Stomach (tissue), 9 donors: ENCODE data around the gene KDM2A. TPM values are rescaled to one million over a fixed set of nuclear protein-coding genes. Genes with fewer than 3 reads are reported as not detected.

Experiments
- DNase-seq, 2 donors: peaks; one replicate each; pipeline versions ENCODE4 v3.0.0 to v3.0.0-alpha.2; 2013 to 2019
- H3K27ac ChIP-seq, 5 donors: fragments of 200-600 bp in 4 of 5; sonication (generic) in 4 of 5; one replicate each; pipeline ENCODE4 v1.5.1; 2013 to 2019; ENCODE audit warnings: mild to moderate bottlenecking in 1 of 5, moderate library complexity in 1 of 5
- H3K27me3 ChIP-seq, 3 donors: fragments of 200-600 bp; sonication (generic); one replicate each; pipeline ENCODE4 v1.5.1; 2017 to 2019; ENCODE audit warnings: mixed run types in 1 of 3
- H3K36me3 ChIP-seq, 4 donors: fragments of 200-600 bp; sonication (generic); 1 replicate in 3 of 4; 2 replicates in 1 of 4; pipeline ENCODE4 v1.5.1; 2016 to 2019
- H3K4me1 ChIP-seq, 4 donors: fragments of 200-600 bp; sonication (generic); one replicate each; pipeline ENCODE4 v1.5.1; 2016 to 2019
- H3K4me3 ChIP-seq, 4 donors: fragments of 200-600 bp; sonication (generic) in 3 of 4; one replicate each; pipeline ENCODE4 v1.5.1; 2016 to 2019; ENCODE audit warnings: mild to moderate bottlenecking in 1 of 4
- H3K9me3 ChIP-seq, 4 donors: fragments of 200-600 bp; sonication (generic); one replicate each; pipeline ENCODE4 v1.5.1; 2016 to 2019
- EP300 ChIP-seq: sonication (generic); formaldehyde crosslinking; IDR thresholded peaks from one replicate; pipeline ENCODE4 v1.6.1; 2017; ENCODE audit warnings: antibody characterized with exemption
- POLR2A ChIP-seq, 4 donors: fragments of 450-650 bp; IDR thresholded peaks; one replicate each; pipeline ENCODE4 v1.6.1; 2016; ENCODE audit warnings: antibody characterized with exemption in 4 of 4, control low read depth in 2 of 4, mild to moderate bottlenecking in 1 of 4, moderate library complexity in 1 of 4
- POLR2AphosphoS5 ChIP-seq, 3 donors: sonication (generic); formaldehyde crosslinking; IDR thresholded peaks; one replicate each; pipeline ENCODE4 v1.6.1; 2016; ENCODE audit warnings: antibody characterized with exemption in 3 of 3
- WGBS, 5 donors: extraction: QIAGEN DNeasy Blood & Tissue Kit in 3 of 5; methylation state at CpG; one replicate each; pipeline versions ENCODE4 v1.1.5 to v1.1.7; 2013 to 2018; 5-methylcytosine and 5-hydroxymethylcytosine counted together
- intact Hi-C: fragments of 100-400 bp; cut with DNase I; formaldehyde crosslinking; loops from one replicate; pipeline ENCODE4 v1.15.1; 2023; ENCODE audit warnings: low total_unique reads
- polyA plus RNA-seq, 3 donors: library from polyadenylated mRNA; stranded (reverse); fragments of 200-250 nt; gene quantifications; one replicate each; pipeline ENCODE4 v1.2.3, GENCODE V29; 2013
- total RNA-seq, 5 donors: library from RNA; depleted of rRNA; stranded (reverse); fragments of >200 nt; gene quantifications; one replicate each; pipeline versions ENCODE4 v1.1.0 to v1.2.3, GENCODE V29; 2014 to 2016
- TF ChIP-seq, protein P1 (sequence below), 7 experiments: fragments of 450-650 bp in 4 of 7; fragments of 200-600 bp in 3 of 7; sonication (generic) in 3 of 7; IDR thresholded peaks; one replicate each; pipeline ENCODE4 v1.5.1; 2016 to 2019; ENCODE audit warnings: antibody characterized with exemption in 7 of 7, control low read depth in 2 of 7, mild to moderate bottlenecking in 1 of 7
- donor health status: healthy with polysubstance abuse.
- donor health status: Bipolar disorder and iron deficiency.
- donor health status: healthy.

Gene KDM2A
- total and polyA plus RNA-seq, 8 donors, result 15.4 to 125 (median 70.3) TPM

DNA sequence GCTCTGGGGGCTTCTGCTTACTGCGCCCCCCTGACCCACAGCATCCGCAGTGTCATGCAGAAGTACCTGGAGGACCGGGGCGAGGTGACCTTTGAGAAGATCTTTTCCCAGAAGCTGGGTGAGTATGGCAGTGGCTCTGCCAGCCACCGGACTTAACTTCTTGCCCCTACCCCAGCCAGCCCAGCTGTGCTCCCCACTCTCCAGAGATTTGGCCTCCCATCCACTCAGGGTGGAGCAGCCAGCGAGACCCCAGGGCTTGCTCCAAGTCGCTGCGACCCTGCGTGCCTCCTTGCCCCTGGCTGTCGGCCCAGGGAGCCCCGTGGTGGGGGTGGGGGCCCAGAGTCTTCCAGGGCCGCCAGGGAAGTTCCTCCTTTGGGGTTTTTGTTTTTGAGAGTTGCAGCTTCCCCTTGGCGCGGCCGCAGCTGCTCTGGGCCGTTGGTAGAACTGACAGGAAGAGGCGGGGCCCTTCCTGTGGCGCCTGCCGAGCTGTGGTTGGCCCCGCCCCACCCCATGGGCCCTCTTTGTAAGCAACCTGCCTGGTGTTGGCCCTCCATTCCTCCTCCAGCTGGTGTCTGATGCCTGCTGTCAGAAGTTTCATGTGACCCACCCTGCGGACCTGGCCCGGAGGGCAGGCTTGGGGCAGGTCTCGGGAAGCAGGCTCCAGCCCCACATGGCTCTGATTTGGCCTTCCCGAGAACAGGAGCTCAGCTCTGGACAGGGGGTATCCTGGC, 158.3 kb downstream of the KDM2A start:
- 16 to 23% (median 19%) methylated on average over 22 to 24 of the region's 24 CpGs for WGBS, 5 donors
- peaks cover 66 to 100% (median 81%) of the 10 kb centered on the region in 4 donors for H3K4me1 ChIP-seq
- intact Hi-C loops, result no loop called here

DNA sequence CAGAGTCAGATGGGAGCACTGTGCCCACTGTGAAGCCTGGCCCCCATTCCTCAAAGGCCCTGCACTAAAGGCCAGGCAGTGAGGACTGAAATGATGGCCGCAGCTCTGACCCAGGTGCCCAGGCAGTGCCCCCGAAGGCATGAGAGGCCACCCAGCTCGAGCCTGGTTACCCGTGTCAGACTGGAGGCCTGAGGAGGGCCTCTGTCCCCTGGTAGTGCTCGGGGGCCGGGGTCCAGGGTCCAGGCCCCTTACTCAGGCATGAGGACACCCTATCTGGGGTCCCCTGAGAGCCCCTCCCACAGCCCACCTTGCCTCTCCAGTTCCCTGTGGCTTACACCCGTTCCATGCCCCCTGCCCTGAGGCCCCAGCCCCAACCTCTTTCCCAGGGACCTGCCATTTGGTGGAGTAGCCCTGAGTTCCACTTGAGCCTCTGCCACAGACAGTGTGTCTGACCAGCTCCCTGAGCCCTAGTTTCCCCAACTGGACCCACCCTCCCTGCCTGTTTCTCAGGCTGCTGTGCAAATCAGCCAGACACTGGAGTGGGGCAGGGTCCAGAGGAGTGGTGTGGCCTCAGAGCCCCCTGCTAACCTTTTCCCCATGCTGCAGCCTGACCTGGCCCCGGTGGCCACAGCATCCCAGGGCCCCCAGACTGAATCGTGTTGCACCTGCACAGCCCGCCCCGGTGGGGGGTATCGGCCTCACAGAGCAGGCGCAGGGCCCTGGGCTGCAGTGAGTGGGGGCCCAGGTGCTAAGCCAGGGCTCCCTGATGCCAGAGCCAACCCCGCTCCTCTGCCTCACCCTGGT, 159.3 kb downstream of the KDM2A start:
- intact Hi-C loops, result no loop called here
- 81 to 90% (median 86%) methylated on average over 9 to 14 of the region's 14 CpGs for WGBS, 5 donors
- H3K27ac ChIP-seq, result peak overlapping the region; percentile 87 to 95 (median 92)
- H3K4me3 ChIP-seq, result peak overlapping the region in 3 of 4 donors; percentile 28 to 38 (median 28)
- no peak for DNase-seq
- H3K36me3 ChIP-seq, result peaks cover 46 to 69% (median 53%) of the 10 kb centered on the region in 4 donors
- TF ChIP-seq POLR2A (IDR thresholded peaks at IDR 0.05) (no peak), EP300 (no peak), POLR2AphosphoS5 (IDR thresholded peaks at IDR 0.05) (no peak)
- TF ChIP-seq, protein P1, sequence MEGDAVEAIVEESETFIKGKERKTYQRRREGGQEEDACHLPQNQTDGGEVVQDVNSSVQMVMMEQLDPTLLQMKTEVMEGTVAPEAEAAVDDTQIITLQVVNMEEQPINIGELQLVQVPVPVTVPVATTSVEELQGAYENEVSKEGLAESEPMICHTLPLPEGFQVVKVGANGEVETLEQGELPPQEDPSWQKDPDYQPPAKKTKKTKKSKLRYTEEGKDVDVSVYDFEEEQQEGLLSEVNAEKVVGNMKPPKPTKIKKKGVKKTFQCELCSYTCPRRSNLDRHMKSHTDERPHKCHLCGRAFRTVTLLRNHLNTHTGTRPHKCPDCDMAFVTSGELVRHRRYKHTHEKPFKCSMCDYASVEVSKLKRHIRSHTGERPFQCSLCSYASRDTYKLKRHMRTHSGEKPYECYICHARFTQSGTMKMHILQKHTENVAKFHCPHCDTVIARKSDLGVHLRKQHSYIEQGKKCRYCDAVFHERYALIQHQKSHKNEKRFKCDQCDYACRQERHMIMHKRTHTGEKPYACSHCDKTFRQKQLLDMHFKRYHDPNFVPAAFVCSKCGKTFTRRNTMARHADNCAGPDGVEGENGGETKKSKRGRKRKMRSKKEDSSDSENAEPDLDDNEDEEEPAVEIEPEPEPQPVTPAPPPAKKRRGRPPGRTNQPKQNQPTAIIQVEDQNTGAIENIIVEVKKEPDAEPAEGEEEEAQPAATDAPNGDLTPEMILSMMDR (IDR thresholded peaks at IDR 0.05), result no peak
- peaks cover 56 to 99% (median 72%) of the 10 kb centered on the region in 4 donors for H3K4me1 ChIP-seq
- H3K27me3 ChIP-seq, result no peaks in the 10 kb centered on the region
- no peaks in the 10 kb centered on the region for H3K9me3 ChIP-seq

More for the DNA sequence above, 158.3 kb downstream of the KDM2A start:
- Histone ChIP-seq H3K4me3 (peak overlapping the region; percentile 28 to 38 (median 28)), H3K36me3 (peaks cover 37 to 60% (median 43%) of the 10 kb centered on the region in 4 donors), H3K27ac (peak overlapping the region; percentile 87 to 95 (median 92)), H3K27me3 (no peaks in the 10 kb centered on the region), H3K9me3 (no peaks in the 10 kb centered on the region)
- peak; percentile 91 to 95 for DNase-seq
- no peak for TF ChIP-seq POLR2A (IDR thresholded peaks at IDR 0.05)
- TF ChIP-seq EP300, result no peak
- peak; percentile 41 to 76 (median 61) for TF ChIP-seq POLR2AphosphoS5 (IDR thresholded peaks at IDR 0.05)

DNA sequence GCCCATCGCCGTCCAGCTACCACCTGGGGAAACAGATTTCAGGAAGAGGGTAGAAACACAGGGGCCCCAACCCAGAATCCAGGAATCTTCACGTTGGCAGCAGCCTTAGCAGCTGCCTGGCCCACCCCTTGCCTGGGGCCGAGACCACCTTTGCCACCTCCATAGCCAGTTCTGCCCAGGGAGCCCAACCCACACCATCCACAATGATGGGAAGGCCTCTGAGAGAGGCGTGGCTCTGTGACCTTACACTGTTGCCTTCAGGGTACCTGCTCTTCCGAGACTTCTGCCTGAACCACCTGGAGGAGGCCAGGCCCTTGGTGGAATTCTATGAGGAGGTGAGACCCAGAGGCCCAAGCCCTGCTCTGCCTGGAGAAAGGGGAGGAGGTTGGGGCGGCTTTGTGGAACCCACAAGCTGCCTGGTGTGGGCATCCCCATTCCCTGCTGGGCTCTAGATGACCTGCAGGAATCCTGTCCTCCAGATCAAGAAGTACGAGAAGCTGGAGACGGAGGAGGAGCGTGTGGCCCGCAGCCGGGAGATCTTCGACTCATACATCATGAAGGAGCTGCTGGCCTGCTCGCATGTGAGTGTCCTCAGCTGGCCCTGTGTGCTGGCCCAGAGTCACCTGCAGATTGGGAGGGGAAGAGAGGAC, 160.0 kb downstream of the KDM2A start:
- DNase-seq, result no peak
- H3K27ac ChIP-seq, result peak overlapping the region; percentile 87 to 95 (median 92)
- peaks cover 53 to 77% (median 60%) of the 10 kb centered on the region in 4 donors for H3K36me3 ChIP-seq
- peak overlapping the region in 1 of 4 donors; percentile 38 for H3K4me3 ChIP-seq
- peaks cover 49 to 92% (median 65%) of the 10 kb centered on the region in 4 donors for H3K4me1 ChIP-seq
- TF ChIP-seq EP300, result no peak
- H3K27me3 ChIP-seq, result no peaks in the 10 kb centered on the region
- H3K9me3 ChIP-seq, result no peaks in the 10 kb centered on the region
- intact Hi-C loops, result no loop called here
- WGBS, 5 donors, result 82 to 91% (median 85%) methylated on average over 10 to 14 of the region's 14 CpGs

DNA sequence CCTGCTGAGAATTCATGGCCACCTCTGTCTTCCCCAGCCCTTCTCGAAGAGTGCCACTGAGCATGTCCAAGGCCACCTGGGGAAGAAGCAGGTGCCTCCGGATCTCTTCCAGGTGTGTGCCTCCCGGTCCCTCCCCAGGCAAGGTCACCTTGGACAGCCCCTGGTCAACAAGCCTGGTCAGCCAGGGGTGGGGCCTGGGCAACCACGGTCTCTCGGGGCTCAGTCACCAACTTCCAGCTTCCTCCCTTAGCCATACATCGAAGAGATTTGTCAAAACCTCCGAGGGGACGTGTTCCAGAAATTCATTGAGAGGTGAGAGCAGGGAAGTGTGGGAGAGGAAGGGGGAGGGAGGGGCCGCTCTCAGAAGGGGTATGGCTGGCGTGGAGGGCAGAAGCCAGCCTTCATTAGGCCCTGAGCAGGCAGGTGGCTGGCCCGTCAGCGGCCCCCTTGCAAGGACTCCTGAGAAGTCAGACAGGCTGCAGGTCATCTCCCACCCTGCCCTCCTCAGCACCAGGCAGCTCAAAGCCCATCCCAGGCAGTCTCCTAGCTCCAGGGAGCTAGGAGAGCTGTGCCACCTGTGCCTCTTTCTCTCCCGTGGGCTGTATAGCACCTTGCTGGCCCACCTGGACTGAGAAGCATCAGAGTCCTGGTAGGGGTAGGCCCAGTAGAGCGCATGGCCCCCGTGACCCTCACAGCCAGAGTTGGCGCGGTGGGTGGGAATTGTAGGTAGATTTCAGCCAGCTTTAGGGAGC, 160.7 kb downstream of the KDM2A start:
- 70 to 82% (median 77%) methylated on average over 14 to 17 of the region's 17 CpGs for WGBS, 5 donors
- intact Hi-C loops, result no loop called here
- H3K27me3 ChIP-seq, result no peaks in the 10 kb centered on the region
- peaks cover 43 to 88% (median 58%) of the 10 kb centered on the region in 4 donors for H3K4me1 ChIP-seq
- H3K4me3 ChIP-seq, result no peak overlapping the region
- H3K9me3 ChIP-seq, result no peaks in the 10 kb centered on the region
- no peak for DNase-seq
- no peak for TF ChIP-seq POLR2AphosphoS5 (IDR thresholded peaks at IDR 0.05)
- TF ChIP-seq, protein P1 (IDR thresholded peaks at IDR 0.05), result no peak
- no peak for TF ChIP-seq POLR2A (IDR thresholded peaks at IDR 0.05)
- no peak for TF ChIP-seq EP300
- H3K27ac ChIP-seq, result peak overlapping the region in 4 of 5 donors; percentile 25 to 95 (median 91)
- peaks cover 60 to 80% (median 67%) of the 10 kb centered on the region in 4 donors for H3K36me3 ChIP-seq
